ENCODE measurements around the gene KDM2A.

The KDM2A gene

DNA sequence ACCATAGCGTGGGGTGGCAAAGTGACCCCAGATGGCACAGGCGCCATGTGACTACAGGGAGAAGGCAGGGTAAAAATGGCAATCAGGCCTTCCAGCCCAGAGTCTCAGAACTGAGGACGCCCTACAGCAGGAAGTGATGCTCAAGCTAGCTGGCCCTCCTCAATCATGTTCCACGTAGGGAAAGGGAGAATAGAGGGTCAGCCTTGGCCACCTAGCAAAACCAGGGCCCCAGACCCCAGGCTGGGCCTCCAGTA is 169.1 kb downstream of the KDM2A start:
- DNase-seq: no peak

DNA sequence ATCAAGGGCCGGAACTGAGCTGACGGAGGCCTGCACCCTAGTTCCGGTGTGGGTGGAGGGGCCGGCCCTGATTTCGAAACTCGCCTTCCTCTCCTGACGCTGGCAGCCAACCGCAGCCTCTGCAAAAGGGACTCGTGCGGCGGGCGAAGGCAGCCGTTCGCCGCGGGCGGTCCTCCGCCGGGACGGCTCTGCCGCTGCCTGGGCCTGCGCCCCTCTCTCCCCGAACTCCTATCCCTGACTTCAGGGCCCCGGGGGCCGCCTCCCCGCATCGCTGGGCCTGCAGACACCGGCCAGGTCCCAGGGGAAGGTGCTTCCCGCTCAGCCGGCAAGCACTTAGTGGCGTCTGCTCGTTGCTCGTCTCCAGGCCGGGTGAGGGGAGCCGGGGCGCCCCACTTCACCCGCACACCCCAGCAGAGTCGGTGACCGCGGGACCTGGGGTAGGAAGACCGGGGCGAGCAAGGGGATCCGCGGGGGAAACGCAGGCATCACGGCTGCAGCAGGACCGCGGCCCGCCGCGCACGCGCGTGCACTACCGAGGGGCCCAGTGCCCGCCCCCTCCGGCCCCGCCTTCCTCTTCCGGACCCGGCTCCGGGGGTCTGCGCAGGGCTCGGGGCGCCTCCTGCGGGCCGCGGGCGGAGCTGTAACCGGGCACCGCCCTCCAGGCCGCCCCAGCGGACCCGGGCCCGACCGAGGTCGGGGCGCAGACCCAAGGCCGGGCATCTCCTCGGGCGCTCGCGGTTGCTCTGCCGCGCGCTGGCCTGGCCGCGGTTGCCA is 169.6 kb downstream of the KDM2A start:
- peak; percentile 72 for DNase-seq

DNA sequence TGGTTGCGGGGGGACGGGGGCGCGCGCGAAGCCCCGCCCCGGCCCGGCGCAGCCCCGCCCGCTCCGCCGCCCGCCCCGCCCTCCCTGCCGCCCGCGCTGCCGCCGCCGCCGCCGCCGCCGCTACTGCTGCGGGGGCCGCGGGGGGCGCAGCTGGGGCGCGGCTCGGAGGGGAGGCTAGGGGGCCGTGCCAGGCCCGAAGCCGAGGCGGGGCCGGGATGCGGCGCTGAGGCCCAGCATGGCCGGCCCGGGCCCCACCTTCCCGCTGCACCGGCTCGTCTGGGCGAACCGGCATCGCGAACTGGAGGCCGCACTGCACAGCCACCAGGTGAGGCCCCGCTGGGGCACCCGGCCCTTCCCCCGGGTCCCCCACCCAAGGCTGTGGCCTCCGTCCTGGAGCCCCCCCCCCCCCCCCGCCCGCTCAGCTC is 170.2 kb downstream of the KDM2A start, which contains the start of gene ANKRD13D:
Gene ANKRD13D, plus strand, starts transcription at position 78 of the 425 bp plus-strand sequence. Its CDS starts 158 bp downstream, at position 236.
- DNase-seq: no peak

DNA sequence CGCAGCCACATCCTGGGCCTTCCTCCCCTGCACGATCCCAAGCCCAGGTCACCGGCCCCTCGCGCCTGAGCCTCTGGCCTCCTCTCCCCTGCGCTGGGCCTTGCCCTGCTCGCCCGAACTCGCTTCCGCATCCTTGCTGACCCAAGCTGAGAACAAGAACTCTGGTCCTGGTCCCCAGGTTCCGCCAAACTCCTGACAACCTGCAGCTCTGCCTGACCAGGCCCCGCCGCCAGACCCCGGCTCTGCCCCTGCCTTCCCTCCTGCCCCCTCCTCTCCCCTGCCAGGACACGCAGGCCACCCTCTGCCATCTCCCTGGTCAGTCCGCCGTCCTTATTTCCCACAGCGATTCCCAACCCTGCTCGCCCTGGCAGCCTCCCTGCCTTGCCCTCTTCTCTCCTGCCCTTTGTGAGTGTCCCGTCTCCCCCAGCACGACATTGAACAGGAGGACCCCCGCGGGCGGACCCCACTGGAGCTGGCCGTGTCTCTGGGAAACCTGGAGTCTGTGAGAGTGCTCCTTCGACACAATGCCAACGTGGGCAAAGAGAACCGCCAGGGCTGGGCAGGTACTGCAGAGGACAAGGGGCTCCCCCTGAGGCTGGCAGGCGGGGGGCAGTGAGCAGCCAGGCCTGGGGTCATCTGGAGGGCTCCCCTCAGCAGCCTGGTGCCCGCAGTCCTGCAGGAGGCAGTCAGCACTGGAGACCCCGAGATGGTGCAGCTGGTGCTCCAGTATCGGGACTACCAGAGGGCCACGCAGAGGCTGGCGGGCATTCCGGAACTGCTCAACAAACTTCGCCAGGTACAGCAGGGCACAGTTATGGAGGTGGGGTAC is 170.8 kb downstream of the KDM2A start:
- DNase-seq: no peak

DNA sequence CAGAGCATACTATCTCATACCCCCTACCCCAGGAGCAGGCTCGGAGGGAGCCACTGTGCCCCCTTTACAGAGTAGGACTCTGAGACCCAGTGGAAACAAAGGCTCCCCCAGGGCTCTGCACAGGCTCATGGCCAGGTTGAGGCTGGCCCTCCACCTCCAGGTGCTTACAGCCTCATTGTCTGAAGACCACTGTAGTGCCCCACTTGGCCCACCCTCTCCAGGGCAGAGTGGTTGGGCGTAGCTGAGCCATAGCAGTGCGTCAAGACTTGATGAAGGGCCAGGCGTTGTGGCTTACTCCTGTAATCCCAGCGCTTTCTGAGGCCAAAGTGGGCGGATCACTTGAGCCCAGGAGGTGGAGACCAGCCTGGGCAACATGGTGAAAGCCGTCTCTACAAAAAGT is 171.7 kb downstream of the KDM2A start:
- DNase-seq: no peak

DNA sequence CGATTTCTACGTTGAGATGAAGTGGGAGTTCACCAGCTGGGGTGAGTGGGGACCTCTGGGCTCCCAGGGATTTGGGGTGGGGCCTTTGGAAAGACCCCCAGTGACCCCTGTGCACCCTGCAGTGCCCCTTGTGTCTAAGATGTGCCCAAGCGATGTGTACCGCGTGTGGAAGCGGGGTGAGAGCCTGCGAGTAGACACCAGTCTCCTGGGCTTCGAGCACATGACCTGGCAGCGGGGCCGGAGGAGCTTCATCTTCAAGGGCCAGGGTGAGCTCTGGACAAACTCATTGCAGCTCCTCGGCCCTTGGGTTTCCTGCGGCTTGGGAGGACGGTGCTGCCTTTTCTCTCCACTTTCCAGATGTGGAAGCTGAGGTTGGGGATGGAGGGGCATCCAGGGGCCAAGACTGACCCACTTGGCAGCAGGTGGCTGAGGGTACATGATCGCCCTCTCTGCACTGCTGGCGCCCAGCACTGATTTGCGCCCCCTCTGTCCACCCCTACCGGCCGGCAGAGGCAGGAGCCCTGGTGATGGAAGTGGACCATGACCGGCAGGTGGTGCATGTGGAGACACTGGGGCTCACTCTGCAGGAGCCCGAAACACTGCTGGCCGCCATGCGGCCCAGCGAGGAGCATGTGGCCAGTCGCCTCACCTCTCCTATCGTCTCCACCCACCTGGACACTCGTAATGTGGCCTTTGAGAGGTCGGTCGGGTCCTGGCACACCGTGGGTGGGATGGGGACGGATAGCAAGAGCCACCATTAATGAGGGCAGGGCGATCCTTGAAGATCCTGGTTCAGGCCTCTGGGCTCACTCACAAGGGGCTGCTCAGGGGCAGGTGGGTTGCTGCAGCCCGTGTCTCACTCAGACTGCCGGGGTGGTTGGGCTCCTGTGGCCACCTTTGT is 172.7 kb downstream of the KDM2A start:
- DNase-seq: no peak

DNA sequence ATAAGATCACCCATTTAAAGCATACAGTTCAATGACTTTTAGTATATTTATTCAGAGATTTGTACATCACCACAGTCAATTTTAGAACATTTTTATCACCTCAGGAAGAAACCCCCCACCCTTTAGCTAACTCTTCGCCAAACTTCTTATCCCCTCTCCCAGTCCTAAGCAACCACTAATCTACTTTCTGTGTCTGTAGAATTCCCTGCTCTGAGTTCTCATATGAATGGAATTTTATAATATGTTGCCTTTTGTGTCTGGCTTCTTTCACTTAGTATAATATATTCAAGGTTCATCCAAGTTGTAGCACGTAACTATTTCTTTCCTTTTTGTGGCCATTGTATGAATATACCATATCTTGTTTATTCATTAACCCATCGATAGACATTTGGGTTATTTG is 173.6 kb downstream of the KDM2A start:
- DNase-seq: no peak

DNA sequence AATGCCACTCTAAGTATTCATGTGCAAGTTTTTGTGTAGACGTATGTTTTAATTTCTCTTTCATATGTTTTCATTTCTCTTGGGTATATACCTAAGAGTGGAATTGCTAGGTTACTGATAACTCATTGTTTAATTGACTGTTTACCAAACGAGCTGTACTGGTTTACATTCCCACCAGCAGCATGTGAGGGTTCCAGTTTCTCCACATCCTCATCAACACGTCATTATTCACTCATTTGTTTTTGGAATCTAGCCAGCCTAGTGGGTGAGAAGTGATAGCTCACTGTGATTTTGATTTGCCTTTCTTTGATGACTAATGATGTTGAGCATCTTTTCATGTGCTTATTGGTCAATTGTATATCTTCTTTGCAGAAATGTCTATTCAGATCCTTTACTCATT is 174.0 kb downstream of the KDM2A start:
- no peak for DNase-seq

DNA sequence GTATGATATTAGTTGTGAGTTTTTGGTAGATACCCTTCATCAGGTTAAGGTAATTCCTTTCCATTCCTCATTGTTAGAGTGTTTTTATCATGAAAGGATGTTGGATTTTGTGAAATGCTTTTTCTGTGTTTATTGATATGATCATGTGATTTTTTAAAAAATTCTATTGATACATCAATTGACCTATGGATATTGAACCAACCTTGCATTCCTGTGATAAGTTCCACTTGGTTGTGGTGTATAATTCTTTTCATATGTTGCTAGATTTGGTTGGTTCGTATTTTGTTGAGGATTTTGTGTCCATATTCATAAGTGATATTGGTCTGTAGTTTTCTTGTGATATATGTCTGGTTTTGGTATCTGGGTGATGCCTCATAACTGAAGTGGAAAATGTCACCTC is 176.8 kb downstream of the KDM2A start:
- DNase-seq: no peak

DNA sequence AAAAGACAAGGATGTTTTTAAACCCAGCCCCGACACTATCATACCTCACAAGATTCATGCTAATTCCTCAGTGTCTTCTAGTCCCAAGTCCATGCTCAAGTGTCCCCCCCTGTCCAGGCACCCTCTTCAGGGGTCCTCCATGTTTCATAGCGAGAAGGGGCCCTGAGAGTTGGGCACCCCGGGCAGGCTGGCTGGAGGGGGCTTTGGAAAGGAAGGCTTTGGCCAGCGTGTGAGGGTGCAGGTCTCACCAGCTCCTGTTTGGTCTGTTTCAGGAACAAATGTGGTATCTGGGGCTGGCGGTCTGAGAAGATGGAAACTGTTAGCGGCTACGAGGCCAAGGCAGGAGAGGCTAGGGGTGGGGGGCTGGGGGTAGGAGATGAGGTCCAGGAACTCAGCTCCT is 179.7 kb downstream of the KDM2A start:
- DNase-seq: no peak

DNA sequence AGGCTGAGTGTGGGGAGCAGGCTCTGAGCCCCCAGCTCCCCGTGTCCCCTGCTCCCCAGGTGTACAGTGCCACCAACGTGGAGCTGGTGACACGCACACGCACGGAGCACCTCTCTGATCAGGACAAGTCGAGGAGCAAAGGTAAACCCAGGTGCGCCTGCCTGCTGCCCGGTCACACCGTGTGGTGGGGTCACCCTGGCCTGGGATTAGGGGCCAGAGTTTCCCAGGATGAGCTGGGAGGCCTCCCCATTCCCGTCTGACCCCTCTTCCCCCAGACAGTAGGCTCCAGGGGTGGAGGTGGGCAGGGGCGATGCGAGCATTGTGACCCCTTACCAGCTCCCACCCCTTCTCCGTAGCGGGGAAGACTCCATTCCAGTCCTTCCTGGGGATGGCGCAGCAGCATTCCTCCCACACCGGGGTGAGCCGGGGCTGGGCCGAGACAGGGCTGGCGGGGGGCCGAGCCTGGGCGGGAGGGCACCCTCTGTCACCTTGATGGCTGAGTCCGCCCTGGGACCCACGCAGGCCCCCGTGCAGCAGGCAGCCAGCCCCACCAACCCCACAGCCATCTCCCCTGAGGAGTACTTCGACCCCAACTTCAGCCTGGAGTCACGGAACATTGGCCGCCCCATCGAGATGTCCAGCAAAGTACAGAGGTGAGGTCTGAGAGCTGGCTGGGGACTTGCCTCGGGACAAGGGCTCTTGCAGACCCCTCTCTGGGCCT is 180.6 kb downstream of the KDM2A start:
- DNase-seq: no peak

DNA sequence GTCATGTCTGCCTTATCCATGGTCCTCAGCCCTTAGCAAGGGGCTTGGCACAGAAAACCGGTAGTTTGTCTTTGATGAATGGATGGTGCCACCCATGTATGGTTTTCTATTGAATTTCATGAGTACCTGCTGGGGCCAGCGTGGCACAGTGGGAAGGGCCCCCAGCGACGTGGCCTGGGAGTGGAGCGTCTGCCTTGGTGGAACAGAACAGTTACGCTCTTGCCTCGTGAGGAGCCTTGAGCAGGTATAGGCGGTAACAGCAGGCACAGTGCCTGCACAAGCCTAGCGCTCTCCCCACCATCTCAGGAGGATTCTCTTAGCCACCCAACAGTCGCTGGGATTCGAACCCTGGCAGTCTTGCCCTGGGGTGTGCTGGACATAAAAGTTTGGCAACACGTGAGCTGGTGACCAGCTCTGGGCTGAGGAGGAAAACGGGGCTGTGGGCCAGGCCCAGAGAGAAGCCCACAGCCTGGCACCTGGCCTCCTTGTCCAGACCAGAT is 181.2 kb downstream of the KDM2A start:
- no peak for DNase-seq

DNA sequence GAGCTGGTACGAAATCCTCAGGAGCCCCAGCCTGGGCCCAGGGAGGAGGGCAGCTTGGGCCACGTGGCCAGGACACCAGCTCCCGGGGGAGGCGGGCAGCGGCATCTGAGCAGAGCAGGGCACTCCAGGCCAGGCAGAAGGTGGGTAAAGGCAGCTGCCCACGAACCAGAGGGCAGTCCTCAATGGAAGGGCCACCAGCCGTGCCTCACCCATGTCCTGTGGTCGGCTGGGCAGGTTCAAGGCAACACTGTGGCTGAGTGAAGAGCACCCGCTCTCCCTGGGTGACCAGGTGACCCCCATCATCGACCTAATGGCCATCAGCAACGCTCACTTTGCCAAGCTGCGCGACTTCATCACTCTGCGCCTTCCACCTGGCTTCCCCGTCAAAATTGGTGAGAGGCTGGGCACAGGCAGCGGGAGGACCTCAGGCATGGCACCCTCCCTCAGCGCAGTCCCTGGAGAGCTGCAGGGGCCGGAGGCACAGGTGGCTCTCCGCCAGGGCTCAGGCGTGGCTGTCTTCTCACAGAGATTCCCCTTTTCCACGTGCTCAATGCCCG is 181.8 kb downstream of the KDM2A start:
- no peak for DNase-seq

DNA sequence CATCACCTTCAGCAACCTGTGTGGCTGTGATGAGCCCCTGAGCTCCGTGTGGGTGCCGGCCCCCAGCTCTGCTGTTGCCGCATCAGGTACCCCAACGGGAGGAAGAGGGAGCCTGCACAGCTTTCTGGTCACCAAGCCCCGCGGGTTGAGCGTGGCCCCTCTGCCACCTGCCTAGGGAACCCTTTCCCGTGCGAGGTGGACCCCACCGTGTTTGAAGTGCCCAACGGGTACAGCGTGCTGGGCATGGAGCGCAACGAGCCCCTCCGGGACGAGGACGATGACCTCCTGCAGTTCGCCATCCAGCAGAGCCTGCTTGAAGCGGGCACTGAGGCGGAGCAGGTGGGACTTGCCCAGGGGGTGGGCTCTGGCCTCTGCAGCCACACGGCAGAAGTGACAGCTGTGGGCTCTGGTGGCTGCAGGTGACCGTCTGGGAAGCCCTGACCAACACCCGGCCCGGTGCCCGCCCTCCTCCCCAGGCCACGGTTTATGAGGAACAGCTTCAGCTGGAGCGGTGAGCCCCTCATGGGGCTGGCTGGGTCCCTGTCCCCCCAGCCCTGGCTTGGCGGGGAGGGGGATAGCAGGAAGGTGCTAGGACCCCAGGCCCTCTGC is 182.4 kb downstream of the KDM2A start:
- DNase-seq: no peak

DNA sequence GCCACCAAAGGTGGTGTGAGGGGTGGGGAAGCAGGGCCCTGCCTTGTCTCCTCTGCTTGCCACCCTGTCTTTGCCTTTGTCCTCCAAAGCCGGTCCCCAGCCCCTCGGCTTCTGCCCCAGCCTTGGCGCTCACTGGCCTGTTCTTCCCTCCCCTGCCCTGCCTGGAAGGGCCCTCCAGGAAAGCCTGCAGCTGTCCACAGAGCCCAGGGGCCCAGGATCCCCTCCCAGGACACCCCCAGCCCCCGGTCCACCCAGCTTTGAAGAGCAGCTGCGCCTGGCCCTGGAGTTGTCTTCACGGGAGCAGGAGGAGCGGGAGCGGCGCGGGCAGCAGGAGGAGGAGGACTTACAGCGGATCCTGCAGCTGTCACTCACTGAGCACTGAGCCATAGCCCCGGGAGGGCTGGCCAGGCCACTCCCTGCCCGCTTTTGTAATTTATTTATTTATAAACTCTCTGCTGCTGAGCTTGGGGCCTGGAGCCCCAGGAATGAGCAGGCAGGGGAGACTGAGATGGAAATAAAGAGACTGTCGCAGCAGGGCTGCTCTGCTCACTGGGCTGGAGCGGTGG is 183.0 kb downstream of the KDM2A start:
- no peak for DNase-seq

DNA sequence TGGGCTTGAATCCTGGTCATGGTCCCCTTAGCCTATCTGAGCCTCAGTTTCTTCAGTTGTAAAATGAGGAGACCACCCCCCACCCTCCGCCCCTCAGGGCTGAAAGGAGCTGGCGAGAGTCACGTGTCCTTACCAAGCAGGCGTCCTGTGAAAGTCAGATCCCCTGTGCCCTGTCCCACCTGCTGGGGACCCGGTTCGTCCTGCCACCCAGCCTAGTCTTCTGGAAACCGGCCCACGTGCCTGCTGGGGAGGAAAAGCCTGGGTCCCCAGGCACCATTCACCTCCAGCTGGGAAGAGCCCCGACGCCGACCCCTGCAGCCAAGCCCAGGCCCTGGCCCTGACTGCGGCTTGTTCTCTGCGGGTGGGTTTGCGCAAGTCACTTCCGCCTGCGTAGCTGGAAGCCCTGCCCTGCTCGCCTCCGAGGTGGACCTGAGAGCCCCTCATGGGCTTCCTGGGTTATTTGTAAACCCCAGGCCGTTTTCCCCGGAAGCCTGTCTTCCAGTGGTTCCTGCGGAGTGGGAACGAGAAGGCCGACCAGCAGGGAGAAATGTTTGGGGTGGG is 183.6 kb downstream of the KDM2A start:
- DNase-seq: no peak

DNA sequence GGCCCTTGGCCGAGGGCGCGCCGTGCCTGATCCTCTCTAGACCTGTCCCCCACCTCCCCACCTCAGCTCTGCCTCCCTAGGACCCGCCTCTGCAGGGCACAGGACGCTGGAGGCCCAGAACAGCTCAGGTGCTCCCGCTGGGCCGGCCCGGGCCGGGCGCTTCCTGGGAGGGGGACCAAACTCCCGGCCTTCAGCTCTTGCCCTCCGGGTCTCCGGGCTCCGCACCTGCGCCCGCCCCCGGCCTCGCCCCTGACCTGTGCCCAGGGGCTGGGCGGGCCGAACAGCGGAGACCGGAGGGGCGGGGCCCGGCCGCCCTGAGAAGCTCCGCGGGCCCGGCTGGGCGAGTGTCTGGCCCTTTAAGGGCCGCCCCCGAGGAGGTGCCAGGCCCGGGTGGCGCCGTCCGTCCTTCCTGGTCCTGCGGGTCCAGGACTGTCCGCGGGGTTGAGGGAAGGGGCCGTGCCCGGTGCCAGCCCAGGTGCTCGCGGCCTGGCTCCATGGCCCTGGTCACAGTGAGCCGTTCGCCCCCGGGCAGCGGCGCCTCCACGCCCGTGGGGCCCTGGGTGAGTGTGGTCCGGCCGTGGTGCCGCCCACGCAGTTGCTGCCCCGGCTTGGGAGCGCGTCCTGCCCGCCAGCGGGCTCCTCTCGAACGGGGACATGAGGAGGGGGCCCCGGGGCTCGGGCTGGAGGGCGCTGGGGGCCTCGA is 184.2 kb downstream of the KDM2A start, which contains the start of gene SSH3:
Gene SSH3, plus strand, starts transcription at position 399 of the 703 bp plus-strand sequence. Its CDS starts 96 bp downstream, at position 495.
- DNase-seq: peak; percentile 41

DNA sequence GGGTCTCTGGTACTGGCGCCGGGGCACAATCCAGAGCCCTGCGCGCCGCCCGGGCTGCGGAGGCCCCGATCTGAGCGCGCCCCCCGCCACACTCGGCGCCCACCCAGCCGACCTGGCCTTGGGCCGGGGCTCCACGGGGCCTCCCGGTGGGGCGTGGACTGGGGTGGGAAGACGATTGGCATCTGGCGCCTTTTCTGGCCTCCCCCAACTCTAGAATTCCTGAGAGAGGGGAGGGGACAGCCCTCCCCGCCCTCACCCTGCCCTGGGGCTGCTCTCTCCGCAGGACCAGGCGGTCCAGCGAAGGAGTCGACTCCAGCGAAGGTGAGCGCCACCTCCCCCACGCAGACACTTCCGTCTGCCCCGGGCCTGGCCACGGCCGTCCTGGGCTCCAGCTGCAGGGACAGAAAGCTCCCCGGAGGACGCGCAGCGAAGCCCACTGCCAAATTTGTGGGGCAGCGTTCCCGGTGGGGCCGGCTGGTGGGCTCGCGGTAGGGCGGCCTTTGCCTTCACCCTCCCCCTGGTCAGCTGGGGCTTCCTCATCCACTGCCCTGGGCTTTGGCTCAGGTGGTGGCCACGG is 184.9 kb downstream of the KDM2A start:
- DNase-seq: no peak

DNA sequence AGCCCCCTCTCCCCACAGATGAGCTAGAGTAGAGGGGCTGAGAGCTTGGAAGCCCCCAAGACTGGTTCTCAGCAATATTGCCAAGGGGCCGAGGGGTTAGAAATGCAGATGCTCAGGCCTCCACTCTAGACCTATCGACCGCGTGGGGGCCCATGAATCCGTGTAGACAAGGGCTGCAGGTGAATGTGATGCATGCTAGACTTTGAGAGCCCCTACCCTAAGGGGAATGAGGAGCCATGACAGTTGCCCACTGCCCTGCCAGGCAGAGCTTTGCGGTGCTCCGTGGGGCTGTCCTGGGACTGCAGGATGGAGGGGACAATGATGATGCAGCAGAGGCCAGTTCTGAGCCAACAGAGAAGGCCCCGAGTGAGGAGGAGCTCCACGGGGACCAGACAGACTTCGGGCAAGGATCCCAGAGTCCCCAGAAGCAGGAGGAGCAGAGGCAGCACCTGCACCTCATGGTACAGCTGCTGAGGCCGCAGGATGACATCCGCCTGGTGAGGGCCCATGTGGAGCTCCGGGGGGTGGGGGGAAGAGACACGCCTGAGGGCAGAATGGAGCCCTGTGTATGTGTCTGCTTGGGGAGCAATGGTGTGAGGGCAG is 185.5 kb downstream of the KDM2A start:
- DNase-seq: no peak
